Loucy (cell line): ENCODE measurements around the gene EFCC1.
A peak's percentile ranks its signal among the peaks of the same experiment; 100 is the strongest.

Experiments used
- H2AFZ ChIP-seq: fragments of 200-600 bp; sonication (generic); 2 replicates; pipeline ENCODE4 v1.6.0; 2016; ENCODE audit warnings: antibody characterized with exemption, mild to moderate bottlenecking, low read length, moderate library complexity
- H3F3A ChIP-seq: fragments of 200-600 bp; 2 replicates; pipeline ENCODE4 v1.6.0; 2016; ENCODE audit warnings: antibody characterized with exemption, low read depth, mild to moderate bottlenecking
- H3K27me3 ChIP-seq: fragments of 200-600 bp; sonication (generic); 2 replicates; pipeline ENCODE4 v1.6.1; 2014; ENCODE audit warnings: low read length, mild to moderate bottlenecking; ENCODE audit not compliant: insufficient read depth, poor library complexity, severe bottlenecking
- H3K36me3 ChIP-seq: fragments of 200-600 bp; sonication (generic); 2 replicates; pipeline ENCODE4 v1.6.1; 2016; ENCODE audit warnings: low read length; ENCODE audit not compliant: insufficient read depth
- H3K4me1 ChIP-seq: fragments of 200-600 bp; sonication (generic); 2 replicates; pipeline ENCODE4 v1.5.1; 2014; ENCODE audit warnings: low read length, mild to moderate bottlenecking; ENCODE audit not compliant: insufficient read depth, poor library complexity, severe bottlenecking
- H3K4me2 ChIP-seq: fragments of 200-600 bp; sonication (generic); 2 replicates; pipeline ENCODE4 v1.6.0; 2014; ENCODE audit warnings: antibody characterized with exemption, low read length, low read depth, mild to moderate bottlenecking; ENCODE audit not compliant: poor library complexity, severe bottlenecking
- H3K4me3 ChIP-seq: fragments of 200-600 bp; sonication (generic); 2 replicates; pipeline ENCODE4 v1.5.1; 2014; ENCODE audit warnings: low read length, mild to moderate bottlenecking, mixed read lengths; ENCODE audit not compliant: poor library complexity, severe bottlenecking
- H3K79me2 ChIP-seq: fragments of 200-600 bp; sonication (generic); 2 replicates; pipeline ENCODE4 v1.6.1; 2014; ENCODE audit warnings: low read length; ENCODE audit not compliant: insufficient read depth
- H3K9ac ChIP-seq: fragments of 200-600 bp; sonication (generic); 2 replicates; pipeline ENCODE4 v1.6.0; 2014; ENCODE audit warnings: mild to moderate bottlenecking, low read depth, low read length, moderate library complexity; ENCODE audit not compliant: poor library complexity, severe bottlenecking
- H3K9me2 ChIP-seq: fragments of 200-600 bp; sonication (generic); replicated peaks from 2 replicates; pipeline ENCODE4 v1.6.1; 2016; ENCODE audit warnings: low read depth, low read length, mixed read lengths
- H3K9me3 ChIP-seq: fragments of 200-600 bp; sonication (generic); 2 replicates; pipeline ENCODE4 v1.6.1; 2014; ENCODE audit warnings: mild to moderate bottlenecking, antibody characterized with exemption, low read length, low read depth; ENCODE audit not compliant: insufficient read depth
- H4K20me1 ChIP-seq: fragments of 200-600 bp; sonication (generic); 2 replicates; pipeline ENCODE4 v1.6.0; 2014; ENCODE audit warnings: antibody characterized with exemption, low read length, mild to moderate bottlenecking; ENCODE audit not compliant: insufficient read depth, poor library complexity, severe bottlenecking
- CTCF ChIP-seq: fragments of 200-600 bp; sonication (generic); conservative IDR thresholded peaks from 2 replicates; pipeline ENCODE4 v1.5.1; 2014; ENCODE audit warnings: mild to moderate bottlenecking, antibody characterized with exemption, low read length
- EZH2phosphoT487 ChIP-seq: fragments of 200-600 bp; IDR thresholded peaks from 2 replicates; pipeline ENCODE4 v1.6.1; 2018; ENCODE audit warnings: antibody characterized with exemption, mild to moderate bottlenecking, moderate library complexity, borderline replicate concordance

The EFCC1 gene

GRCh38 chr3:129014148-129014547 is 13.0 kb downstream of the EFCC1 start:
- no peaks in the 10 kb centered on the region for H3K9me2 ChIP-seq
- H3K4me2 ChIP-seq: no peak overlapping the region
- H3K4me3 ChIP-seq: no peak overlapping the region
- no peaks in the 10 kb centered on the region for H4K20me1 ChIP-seq
- TF ChIP-seq EZH2phosphoT487 (no peak), CTCF (no peak)
- no peaks in the 10 kb centered on the region for H3K27me3 ChIP-seq
- no peak overlapping the region for H2AFZ ChIP-seq
- H3K36me3 ChIP-seq: no peaks in the 10 kb centered on the region
- peaks cover 16% of the 10 kb centered on the region; the same call in 1 of the 2 replicates for H3F3A ChIP-seq
- no peaks in the 10 kb centered on the region for H3K9me3 ChIP-seq
- peaks cover 47% of the 10 kb centered on the region for H3K4me1 ChIP-seq
- peak overlapping the region; percentile 84 for H3K9ac ChIP-seq
- no peaks in the 10 kb centered on the region for H3K79me2 ChIP-seq

GRCh38 chr3:129014793-129015345 is 13.8 kb downstream of the EFCC1 start:
- Histone ChIP-seq H3K4me2 (peak overlapping the region; percentile 80), H4K20me1 (no peaks in the 10 kb centered on the region), H3K4me3 (peak overlapping the region; percentile 67), H3K4me1 (peaks cover 47% of the 10 kb centered on the region), H2AFZ (no peak overlapping the region), H3K36me3 (no peaks in the 10 kb centered on the region), H3K79me2 (no peaks in the 10 kb centered on the region), H3K9ac (peak overlapping the region; percentile 84), H3F3A (peaks cover 16% of the 10 kb centered on the region; the same call in 1 of the 2 replicates), H3K9me3 (no peaks in the 10 kb centered on the region), H3K9me2 (no peaks in the 10 kb centered on the region), H3K27me3 (no peaks in the 10 kb centered on the region)
- TF ChIP-seq EZH2phosphoT487 (no peak), CTCF (no peak)

GRCh38 chr3:129015388-129016105 is 14.4 kb downstream of the EFCC1 start:
- no peak for TF ChIP-seq CTCF
- TF ChIP-seq EZH2phosphoT487: no peak
- H3K9ac ChIP-seq: peak overlapping the region; percentile 84
- no peaks in the 10 kb centered on the region for H3K9me3 ChIP-seq
- peak overlapping the region; percentile 67 for H3K4me3 ChIP-seq
- no peaks in the 10 kb centered on the region for H4K20me1 ChIP-seq
- H3K4me1 ChIP-seq: peaks cover 47% of the 10 kb centered on the region
- H3K27me3 ChIP-seq: no peaks in the 10 kb centered on the region
- no peaks in the 10 kb centered on the region for H3K36me3 ChIP-seq
- peaks cover 16% of the 10 kb centered on the region; the same call in 1 of the 2 replicates for H3F3A ChIP-seq
- H3K79me2 ChIP-seq: no peaks in the 10 kb centered on the region
- H3K4me2 ChIP-seq: peak overlapping the region; percentile 80
- no peak overlapping the region for H2AFZ ChIP-seq
- H3K9me2 ChIP-seq: no peaks in the 10 kb centered on the region
